Activated CD8-positive, alpha-beta memory T cell treated with anti-CD3 and anti-CD28 coated beads, Interleukin-2, amount 50 U/mL, for 4 hours (primary cell): ENCODE results near the gene ZDHHC24.

ENCODE experiments used
- DNase-seq: peaks from one replicate; pipeline ENCODE4 v3.0.0-alpha.2; 2020

Gene ZDHHC24

GRCh38 chr11:66493130-66493529, 52.7 kb downstream of the ZDHHC24 start:
- DNase-seq: no peak

GRCh38 chr11:66492161-66492865, 53.5 kb downstream of the ZDHHC24 start:
- no peak for DNase-seq

DNA sequence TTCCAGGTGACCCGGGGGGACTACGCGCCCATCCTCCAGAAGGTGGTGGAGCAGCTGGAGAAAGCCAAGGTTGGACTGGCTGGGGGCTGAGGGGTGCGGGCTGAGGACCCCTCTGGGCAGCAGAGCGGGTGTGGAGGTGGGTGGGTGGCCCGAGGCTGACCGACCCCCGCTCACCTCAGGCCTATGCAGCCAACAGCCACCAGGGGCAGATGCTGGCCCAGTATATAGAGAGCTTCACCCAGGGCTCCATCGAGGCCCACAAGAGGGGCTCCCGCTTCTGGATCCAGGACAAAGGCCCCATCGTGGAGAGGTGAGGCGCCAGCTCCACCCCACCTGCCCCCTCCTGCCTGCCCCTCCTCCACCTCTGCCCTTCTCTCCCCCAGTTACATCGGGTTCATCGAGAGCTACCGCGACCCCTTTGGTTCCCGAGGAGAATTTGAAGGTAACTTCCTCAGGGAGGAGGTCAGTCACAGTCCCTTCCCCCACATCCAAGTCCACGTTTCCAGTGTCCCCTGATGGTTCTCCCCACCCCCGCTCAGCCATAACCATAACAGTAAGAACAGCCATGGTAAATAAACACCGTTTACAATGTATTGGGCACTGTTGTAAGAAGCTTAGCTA, 54.4 kb downstream of the ZDHHC24 start:
- no peak for DNase-seq

DNA sequence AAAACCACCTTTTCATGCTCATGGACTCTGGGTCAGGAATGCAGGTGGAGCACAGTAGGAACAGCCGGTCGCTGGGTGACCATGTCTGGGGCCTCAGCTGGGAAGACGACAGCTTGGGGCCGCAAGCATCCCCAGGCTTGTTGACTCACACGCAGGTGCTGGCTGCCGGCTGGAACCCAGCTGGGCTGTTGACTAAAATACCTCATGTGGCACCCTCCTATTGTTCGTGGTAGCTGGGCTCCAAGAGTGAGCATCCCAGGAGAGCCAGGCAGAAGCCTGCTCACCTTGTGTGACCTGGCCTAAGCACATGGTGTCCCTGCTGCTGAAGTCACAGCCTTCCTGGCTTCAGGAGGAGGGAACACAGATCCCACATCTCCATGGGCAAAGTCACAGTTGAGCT, 56.2 kb downstream of the ZDHHC24 start:
- no peak for DNase-seq

DNA sequence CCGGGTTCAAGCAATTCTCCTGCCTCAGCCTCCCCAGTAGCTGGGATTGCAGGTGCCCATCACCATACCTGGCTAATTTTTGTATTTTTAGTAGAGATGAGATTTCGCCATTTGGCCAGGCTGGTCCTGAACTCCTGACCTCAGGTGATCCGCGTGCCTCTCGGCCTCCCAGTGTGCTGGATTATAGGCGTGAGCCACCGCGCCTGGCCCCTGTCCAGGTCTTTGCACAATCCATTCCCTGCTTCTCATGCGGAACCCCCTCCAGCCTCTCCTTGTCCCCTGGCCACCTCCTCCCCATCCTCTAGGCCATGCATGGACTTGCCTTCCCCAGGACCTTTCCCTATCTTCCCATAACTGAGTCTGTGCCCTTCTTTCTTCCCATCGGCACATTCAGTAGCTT, 56.9 kb downstream of the ZDHHC24 start:
- no peak for DNase-seq

- DNase-seq: no peak
These were observed 61.0 kb downstream of the ZDHHC24 start for GRCh38 chr11:66484806-66485380.

DNA sequence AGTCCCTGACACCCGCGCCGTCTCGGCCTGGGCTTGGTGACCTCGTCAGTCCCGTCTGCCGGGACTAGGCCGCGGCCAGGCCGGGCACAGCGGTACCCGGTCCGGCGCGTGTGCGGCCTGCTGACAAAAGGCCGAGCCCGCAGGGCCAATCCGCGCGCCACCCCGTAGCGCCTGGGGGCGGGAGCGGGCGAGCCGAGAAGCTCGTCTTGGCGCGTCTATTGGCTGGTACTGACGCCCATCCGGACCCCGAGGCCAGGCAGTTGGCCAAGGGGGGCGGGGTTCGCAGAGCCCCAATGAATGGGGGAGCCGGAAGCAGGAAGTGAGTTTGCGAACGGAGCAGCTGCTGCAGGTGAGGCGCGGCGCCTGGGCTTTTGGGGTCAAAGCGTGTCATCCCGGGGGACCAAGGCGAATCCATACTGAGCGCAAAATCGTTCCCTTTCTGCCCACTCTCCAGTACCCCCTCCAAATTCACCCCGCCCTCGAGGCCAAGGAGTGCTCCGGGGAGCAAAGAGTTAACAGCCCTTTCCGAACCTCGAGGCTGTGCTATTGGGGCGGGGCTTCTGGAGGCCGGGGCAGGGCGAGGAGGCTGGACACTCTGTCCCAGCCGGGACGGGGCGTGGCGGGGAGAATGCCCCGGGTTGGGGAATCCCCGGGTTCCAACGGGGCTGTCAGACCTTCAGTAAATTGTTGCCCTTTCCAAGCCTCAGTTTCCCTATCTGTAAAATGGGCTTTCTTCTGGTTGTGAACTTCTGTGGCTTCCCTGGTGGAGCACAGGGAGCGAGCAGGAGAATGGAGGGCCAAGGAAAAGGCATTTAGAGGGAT, 65.5 kb downstream of the ZDHHC24 start, which contains the start of gene DPP3:
DPP3 (plus strand) TSS at position 318 of the 822 bp plus-strand sequence. CDS start 1,767 bp downstream, outside the sequence.
- DNase-seq: peak; percentile 95

DNA sequence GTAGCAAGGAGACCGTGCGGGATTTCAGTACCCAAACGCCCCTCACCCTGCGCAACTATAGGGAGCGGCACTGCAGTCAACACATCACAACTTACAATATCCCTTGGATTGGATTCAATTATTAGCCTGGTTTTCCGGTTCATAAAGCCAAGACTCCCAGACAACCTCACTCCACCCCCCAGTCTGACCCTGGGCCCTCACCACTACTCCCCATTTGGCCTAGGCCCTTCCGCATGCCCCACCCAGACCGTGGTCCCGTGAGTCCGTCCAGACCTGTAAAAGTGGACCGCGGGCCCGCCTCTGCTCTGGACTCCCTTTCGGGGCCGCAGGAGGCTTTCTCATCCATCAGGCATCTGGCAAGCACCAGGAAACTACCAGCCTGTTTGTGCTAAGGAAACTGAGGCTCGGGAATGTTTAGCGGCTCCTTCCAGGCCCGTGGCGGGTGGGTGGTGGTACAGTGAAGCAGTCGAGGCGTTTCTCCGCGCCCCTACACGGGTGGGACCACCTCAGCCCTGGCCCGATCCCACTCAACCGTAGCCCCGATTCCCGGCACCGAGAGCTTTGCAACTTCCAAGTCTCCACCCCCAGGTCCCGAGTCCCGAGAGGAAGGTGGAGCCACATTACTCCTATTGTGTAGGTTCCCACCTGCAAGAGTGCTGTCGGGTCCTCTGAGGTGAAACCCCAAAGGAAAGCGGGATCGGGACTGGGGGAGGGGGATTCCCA, 66.3 kb downstream of the ZDHHC24 start:
- DNase-seq: no peak

- peak; percentile 39 for DNase-seq
These were observed 67.0 kb downstream of the ZDHHC24 start for GRCh38 chr11:66478729-66479393.

- no peak for DNase-seq
These were observed 68.3 kb downstream of the ZDHHC24 start for GRCh38 chr11:66477263-66478201.

GRCh38 chr11:66476841-66477251, 69.0 kb downstream of the ZDHHC24 start:
- no peak for DNase-seq

DNA sequence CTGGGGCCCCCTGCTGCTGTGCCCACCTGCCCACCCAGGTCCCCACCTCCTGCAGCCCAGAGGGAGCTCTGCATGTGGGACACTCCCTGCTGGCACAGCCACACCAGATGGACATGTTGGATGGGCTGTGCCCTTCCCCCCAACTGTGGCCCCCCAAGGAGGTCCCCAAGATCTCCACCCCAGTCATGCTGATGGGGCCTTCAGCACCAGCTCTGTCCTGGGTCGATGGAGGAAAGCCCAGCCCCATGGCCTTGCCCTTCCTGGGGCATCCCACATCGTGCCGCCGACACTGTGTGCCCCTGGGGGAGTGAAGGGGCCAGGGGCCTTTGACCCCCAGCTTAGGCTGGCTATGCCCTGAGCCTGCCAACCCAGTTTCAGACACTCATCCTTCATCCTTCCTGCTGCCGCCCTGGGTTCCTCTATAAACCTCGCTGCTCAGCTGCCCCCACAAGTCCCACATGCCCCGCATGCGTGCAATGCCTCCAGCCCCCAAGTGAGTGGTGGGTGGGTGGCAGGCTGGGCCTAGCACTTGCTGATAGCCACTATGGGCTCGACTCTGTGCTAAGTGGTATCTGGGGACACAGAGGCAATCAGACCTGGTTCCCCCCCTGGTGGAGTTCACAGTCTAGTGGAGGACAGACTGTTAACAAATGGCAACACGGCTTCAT, 69.5 kb downstream of the ZDHHC24 start:
- DNase-seq: no peak

DNA sequence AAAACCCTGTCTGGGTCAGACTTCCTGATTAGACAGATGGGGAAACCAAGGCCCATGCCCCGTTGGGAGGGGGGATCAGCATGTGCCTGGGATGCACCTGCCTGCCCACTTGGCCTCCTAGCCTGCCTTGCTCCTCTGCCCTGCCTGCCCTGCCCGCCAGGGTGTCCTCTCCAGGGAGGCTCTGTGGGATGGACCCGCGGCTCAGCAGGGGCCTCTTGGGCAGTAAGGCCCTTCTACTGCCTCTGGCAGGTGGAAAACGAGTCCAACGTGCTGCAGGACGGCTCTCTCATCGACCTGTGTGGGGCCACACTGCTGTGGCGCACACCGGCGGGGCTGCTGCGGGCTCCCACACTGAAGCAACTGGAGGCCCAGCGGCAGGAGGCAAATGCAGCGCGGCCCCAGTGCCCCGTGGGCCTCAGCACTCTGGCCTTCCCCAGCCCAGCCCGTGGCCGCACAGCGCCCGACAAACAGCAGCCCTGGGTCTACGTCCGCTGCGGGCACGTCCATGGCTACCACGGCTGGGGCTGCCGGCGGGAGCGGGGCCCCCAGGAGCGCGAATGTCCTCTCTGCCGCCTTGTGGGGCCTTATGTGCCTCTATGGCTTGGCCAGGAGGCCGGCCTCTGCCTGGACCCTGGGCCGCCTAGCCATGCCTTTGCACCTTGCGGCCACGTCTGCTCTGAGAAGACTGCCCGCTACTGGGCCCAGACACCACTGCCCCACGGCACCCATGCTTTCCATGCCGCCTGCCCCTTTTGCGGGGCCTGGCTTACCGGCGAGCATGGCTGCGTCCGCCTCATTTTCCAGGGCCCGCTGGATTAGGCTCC, 70.3 kb downstream of the ZDHHC24 start:
- no peak for DNase-seq

- DNase-seq: no peak
These were observed 72.0 kb downstream of the ZDHHC24 start for GRCh38 chr11:66473608-66474515.

- DNase-seq: no peak
These were observed 72.7 kb downstream of the ZDHHC24 start for GRCh38 chr11:66473167-66473566.

DNA sequence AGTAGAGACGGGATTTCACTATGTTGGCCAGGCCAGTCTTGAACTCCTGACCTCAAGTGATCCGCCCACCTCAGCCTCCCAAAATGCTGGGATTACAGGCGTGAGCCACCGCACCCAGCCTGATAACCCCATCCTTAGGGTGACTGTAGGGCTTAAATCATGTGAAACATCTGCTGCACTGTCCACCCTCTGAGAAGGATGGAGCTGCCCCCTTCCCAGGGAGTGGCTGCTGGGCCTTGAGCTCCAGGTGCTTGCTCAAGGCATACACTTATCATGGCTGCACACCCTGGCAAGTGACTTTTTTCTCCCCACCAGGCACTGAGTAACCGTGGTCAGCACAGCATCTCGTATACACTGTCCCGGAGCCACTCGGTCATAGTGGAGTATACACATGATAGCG, 73.8 kb downstream of the ZDHHC24 start:
- DNase-seq: no peak

- DNase-seq: no peak
These were observed 74.7 kb downstream of the ZDHHC24 start for GRCh38 chr11:66471142-66471541.
